PFSK-1 (cell line): ENCODE measurements around the gene GPATCH2L.

Experiments used
- FOXP2 ChIP-seq: optimal IDR thresholded peaks from 2 replicates; pipeline ENCODE3; 2011; ENCODE audit warnings: borderline replicate concordance, control low read depth, inconsistent platforms; ENCODE audit not compliant: insufficient read depth; ENCODE audit errors: extremely low read length, extremely low read depth
- POLR2AphosphoS5 ChIP-seq: IDR thresholded peaks from 2 replicates; pipeline ENCODE4 v1.6.1; 2012; ENCODE audit warnings: low read depth, mild to moderate bottlenecking, control low read depth, low read length, moderate library complexity
- SIN3A ChIP-seq: IDR thresholded peaks from 2 replicates; pipeline ENCODE4 v1.6.1; 2012; ENCODE audit warnings: mild to moderate bottlenecking, low read length, moderate library complexity, borderline replicate concordance; ENCODE audit not compliant: insufficient read depth
- TAF1 ChIP-seq: IDR thresholded peaks from 2 replicates; pipeline ENCODE4 v1.6.1; 2012; ENCODE audit warnings: low read length, control low read depth, borderline replicate concordance; ENCODE audit not compliant: insufficient read depth
- TF ChIP-seq, protein P1 (sequence below), 2 experiments: IDR thresholded peaks; 2 replicates each; pipeline versions ENCODE4 v1.6.1 to v1.8.0; 2011 to 2012; ENCODE audit warnings: low read depth in 2 of 2, low read length in 2 of 2, control low read depth in 1 of 2, inconsistent platforms in 1 of 2, mild to moderate bottlenecking in 1 of 2, moderate library complexity in 1 of 2; ENCODE audit not compliant: insufficient read depth in 1 of 2

Gene GPATCH2L

DNA sequence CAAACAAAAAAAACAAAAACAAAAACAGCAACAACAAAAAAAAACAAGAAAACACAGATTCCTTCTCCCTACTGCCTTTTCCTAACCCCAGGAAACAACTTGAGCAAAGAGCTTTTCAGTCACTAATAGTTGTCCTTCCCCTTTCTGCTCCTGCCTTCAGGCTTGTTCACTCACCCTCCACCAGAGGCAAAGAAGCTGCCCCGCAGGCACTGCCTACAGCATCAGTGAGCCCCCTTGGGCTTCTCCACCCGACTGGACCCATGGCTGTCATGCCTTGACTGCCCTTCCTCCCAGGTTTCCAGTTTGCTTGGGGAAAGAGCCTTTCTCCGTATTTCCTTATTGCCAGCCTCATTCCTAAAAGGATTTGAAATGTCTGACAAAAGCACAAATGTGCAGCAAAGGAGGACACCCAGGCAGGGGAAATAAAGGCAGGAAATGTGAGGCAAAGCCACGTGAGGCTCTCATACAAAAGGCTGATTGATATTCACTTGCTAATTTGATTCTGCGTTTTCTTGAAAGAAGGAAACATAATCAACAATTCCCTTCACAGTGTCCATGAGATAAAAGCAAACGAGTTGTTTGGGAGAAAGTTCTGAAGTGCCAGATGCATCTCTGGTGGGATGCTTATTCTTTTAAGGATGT lies 85.7 kb downstream of the GPATCH2L start:
- TF ChIP-seq TAF1 (no peak), POLR2AphosphoS5 (no peak), FOXP2 (no peak), SIN3A (no peak)
- TF ChIP-seq, protein P1, sequence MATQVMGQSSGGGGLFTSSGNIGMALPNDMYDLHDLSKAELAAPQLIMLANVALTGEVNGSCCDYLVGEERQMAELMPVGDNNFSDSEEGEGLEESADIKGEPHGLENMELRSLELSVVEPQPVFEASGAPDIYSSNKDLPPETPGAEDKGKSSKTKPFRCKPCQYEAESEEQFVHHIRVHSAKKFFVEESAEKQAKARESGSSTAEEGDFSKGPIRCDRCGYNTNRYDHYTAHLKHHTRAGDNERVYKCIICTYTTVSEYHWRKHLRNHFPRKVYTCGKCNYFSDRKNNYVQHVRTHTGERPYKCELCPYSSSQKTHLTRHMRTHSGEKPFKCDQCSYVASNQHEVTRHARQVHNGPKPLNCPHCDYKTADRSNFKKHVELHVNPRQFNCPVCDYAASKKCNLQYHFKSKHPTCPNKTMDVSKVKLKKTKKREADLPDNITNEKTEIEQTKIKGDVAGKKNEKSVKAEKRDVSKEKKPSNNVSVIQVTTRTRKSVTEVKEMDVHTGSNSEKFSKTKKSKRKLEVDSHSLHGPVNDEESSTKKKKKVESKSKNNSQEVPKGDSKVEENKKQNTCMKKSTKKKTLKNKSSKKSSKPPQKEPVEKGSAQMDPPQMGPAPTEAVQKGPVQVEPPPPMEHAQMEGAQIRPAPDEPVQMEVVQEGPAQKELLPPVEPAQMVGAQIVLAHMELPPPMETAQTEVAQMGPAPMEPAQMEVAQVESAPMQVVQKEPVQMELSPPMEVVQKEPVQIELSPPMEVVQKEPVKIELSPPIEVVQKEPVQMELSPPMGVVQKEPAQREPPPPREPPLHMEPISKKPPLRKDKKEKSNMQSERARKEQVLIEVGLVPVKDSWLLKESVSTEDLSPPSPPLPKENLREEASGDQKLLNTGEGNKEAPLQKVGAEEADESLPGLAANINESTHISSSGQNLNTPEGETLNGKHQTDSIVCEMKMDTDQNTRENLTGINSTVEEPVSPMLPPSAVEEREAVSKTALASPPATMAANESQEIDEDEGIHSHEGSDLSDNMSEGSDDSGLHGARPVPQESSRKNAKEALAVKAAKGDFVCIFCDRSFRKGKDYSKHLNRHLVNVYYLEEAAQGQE (IDR thresholded peaks at IDR 0.05; ENCODE audit: insufficient read depth in 1 of 2, low read depth in 2 of 2, low read length in 2 of 2) = no peak

DNA sequence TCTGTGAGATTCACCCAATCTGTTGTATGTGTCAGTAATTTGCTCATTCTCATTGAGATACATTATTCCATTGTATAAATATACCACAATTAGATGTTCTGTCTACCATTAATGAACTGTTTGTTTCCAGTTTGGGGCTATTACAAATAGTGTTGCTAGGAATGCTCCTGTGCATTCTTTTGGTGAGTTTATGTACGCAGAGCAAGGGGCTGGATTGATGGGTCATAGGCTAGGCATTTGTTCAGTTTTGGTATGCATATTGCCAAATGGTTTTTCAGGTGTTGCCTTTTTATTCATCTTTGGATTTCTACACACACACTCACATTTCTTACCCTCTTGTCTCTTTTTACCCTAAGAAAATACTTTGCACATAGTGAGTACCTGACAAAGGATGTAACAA lies 93.4 kb downstream of the GPATCH2L start:
- TF ChIP-seq, protein P1 (IDR thresholded peaks at IDR 0.05; ENCODE audit: insufficient read depth in 1 of 2, low read depth in 2 of 2, low read length in 2 of 2) = no peak
- TF ChIP-seq FOXP2 (no peak), POLR2AphosphoS5 (no peak), SIN3A (no peak), TAF1 (no peak)

DNA sequence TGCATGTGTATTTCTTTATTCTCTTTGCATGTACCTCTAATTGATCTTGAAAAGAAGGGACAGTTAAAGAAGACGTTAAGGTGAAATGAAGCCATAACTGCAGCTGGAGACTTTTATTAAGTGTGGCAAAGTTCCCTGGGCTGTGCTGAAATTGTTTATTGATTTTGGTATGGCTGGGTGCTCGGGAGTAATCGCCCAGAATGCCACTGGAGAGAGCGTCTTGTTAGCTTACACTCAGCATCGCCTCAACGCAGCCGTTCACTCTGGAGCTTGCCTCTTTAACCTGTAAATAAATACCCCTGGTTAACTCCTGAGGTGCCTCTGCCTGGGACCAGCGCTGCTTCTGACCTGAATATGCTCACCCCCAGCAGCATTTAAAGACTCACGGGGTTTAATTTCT lies 98.6 kb downstream of the GPATCH2L start:
- TF ChIP-seq POLR2AphosphoS5 (no peak), TAF1 (no peak), SIN3A (no peak), FOXP2 (no peak)
- TF ChIP-seq, protein P1 (IDR thresholded peaks at IDR 0.05; ENCODE audit: insufficient read depth in 1 of 2, low read depth in 2 of 2, low read length in 2 of 2) = no peak

DNA sequence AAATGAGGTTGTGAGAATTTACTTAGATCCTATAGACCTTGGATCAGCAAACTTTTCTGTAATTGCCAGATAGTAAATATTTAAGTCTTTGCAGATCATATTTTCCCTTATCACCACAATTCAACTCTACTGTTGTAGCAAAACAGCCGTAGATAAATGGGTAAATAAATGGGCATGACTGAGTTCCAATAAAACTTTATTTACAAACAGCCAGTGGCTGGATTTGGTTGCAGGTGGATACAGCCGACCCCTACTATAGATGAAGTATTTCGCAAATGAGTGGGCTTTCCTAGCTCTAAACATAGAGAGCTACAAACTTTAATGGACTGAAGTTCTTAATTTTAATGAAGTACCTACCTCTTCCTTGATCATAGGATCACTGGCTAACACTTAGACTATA lies 100.7 kb downstream of the GPATCH2L start:
- TF ChIP-seq SIN3A = no peak
- no peak for TF ChIP-seq FOXP2
- no peak for TF ChIP-seq POLR2AphosphoS5
- no peak for TF ChIP-seq TAF1
- TF ChIP-seq, protein P1 (IDR thresholded peaks at IDR 0.05; ENCODE audit: insufficient read depth in 1 of 2, low read depth in 2 of 2, low read length in 2 of 2) = no peak

DNA sequence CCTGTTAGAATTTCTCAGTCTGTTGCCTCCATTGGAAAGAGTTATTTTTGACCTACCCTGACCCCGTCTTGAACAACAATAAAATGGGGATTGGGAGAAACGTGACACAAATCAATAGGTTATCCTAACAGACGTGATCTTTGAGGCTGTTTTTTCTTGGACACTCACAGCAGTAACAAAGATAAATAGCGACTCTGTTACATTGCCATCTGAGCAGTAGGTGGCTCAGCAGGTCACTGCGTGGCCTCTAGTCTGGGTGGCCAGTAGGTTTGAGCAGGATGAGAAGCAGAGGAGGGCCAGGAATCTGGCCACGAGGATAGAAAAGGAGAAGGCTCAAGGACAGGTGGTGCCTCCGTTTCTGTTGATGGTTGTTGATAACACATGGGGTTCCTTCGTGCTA lies 101.4 kb downstream of the GPATCH2L start:
- TF ChIP-seq POLR2AphosphoS5 = no peak
- TF ChIP-seq FOXP2 = no peak
- TF ChIP-seq, protein P1 (IDR thresholded peaks at IDR 0.05; ENCODE audit: insufficient read depth in 1 of 2, low read depth in 2 of 2, low read length in 2 of 2) = no peak
- TF ChIP-seq SIN3A = no peak
- no peak for TF ChIP-seq TAF1
